GM19467 (cell line): Measurements from ENCODE around the gene GINS1.
"Not testable (repeated sequence)": the region's sequence is repeated elsewhere in the genome, so short reads cannot be mapped to it uniquely, and the experiment has no call there.

ENCODE experiments used
- ATAC-seq: cut with Tn5 transposase; IDR thresholded peaks from one replicate; pipeline ENCODE4 v1.9.1; 2021; ENCODE audit warnings: mild to moderate bottlenecking, moderate library complexity; ENCODE audit not compliant: unreplicated experiment

GINS1 gene

DNA sequence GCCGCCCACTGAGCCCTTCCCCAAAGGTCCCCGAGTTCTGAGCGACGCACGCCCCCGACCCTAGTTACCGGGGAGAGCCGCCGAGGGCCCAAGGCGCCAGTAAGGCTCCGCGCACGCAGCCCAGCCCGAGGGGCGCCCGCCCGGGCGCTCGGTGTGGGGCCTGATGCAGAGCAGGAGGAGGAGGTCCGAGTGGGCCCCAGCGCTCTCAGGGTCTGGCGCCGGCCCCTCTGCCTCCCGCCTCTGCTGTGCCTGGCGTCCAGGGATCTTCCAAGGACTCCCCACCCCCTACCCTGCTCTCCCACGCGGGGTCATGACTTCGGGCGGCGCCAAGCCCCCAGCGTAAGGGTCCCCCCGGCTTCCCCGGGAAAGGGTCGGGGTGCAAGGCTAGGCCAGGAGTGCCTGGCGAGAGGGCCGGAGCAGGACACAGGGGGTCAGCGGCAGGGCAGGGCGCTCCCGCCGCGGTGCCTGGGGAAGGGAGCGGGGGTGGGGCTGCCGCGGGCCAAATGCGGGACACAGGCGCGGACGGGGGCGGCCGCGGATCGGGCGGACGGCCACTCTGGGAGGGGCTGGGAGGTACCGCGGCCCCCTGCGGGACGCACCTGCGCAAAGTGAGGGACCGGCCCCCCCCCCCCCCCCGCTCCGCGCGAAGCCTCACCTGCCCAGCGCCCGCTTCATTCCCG is 17.5 kb upstream of the GINS1 start:
- peak; percentile 24 for ATAC-seq

- peak; percentile 89 for ATAC-seq
Observed at GRCh38 chr20:25390538-25391528, 16.6 kb upstream of the GINS1 start, which contains the start of gene ABHD12. TSS of gene ABHD12 (minus strand) at chr20:25390835. CDS start at chr20:25390703, 132 bp downstream.

DNA sequence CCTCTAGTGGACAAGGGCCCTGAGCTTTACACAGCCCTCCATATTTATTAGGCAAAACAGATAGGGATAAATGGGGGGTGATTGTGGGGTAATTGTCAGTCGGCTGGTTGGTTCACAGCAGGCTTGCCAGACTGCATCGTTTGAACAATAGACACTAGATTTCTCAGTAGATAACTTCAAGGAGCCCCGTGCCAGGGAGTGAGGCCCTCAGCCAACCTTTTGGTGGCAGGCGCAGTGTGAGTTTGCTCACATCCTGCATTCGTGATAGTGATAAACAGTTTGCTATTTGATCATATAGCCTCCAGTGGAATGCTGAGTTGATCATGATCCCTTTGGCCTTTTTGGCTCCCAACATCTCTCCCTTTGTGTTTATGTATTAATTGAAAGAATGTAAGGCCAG is 13.2 kb upstream of the GINS1 start:
- no peak for ATAC-seq

DNA sequence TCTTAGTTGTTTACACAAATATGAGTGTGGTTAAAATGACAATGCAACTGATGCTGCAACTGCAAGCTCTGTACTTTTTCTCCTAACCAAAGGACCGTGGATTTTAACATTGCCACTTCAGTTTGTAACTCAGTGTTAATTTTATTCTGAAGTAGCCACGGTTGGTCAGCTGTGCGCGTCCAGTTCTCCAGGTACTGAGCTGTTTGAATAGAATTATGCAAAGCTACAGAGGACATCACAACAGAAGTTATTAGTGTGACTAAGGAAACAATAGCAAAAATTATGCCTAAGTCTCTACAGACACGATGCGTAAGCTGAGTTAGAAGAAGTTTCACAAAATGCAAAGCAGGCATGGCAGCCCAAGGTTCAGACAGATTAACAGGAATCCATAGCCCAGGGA is 12.5 kb upstream of the GINS1 start:
- no peak for ATAC-seq

GRCh38 chr20:25397096-25397495 is 10.4 kb upstream of the GINS1 start:
- ATAC-seq, result no peak

DNA sequence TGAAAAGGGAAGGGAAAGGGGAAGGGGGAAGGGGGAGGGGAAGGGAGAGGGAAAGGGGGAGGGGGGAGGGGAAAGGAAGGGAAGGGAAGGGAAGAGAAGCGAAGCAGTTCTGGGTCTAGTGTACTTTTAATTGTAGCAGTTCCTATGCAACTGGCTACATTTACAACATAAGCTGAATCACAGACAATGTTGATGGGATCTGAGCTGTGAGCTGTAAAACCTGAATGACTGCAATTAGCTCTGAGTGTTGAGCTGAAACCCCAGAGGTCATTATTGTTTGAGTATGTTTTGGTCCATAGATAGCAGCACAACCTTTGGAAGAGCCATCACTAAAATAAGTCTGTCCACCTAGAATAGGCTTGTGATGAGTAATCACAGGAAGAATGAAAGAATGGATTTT is 9.7 kb upstream of the GINS1 start:
- ATAC-seq, result no peak

DNA sequence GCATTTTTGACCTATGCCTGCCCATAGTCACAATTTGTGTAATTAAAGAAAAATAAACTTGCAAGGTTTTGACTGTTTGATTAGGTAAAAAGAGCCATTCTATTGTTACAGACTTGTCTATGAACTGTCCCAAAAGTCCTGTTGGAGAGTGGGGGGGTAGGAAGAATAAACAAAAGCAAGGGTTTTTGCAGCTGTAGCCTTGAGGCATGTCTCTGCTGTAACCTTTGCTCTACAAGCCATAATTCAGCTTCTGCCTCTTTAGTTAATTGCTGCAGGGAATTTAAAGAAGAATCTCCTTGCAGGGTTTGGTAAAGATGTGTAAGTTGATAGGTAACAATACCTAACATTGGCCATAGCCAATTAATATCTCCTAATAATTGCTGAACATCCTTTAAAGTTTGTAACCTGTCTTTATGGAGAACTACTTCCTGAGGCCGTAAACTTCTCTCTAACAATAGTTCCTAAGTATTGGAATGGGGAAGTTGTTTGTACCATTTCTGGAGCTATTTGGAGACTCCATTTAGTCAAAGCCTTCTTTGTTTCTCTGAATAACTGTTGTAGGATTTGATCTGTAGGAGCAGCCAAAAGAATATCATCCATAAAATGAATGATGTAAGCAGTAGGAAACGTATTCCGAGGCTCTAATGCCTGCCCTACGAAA is 9.0 kb upstream of the GINS1 start:
- ATAC-seq, result no peak

GRCh38 chr20:25399037-25399430 is 8.4 kb upstream of the GINS1 start:
- ATAC-seq, result no peak

DNA sequence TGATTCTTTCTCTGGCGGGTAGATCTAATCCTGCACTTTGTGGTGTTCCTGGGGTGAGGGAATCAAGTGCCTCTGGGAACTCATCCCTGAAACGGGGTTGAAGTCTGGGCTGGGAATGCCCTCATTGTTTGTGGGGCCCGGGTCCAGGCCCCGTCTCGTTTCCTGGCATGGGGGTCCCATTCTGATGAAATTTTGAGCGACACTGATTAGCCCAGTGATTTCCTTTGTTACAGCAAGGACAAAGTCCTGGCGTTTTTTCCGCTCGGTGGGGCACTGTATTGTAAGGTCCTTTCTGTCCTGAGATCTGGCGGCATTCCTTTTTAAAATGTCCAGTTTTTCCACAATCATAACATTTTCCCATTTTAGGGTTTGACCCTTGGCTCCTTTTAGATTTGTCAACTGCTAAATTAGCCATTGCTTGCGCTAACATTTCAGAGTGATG is 7.2 kb upstream of the GINS1 start:
- not testable (repeated sequence) for ATAC-seq

GRCh38 chr20:25402583-25402982 is 4.9 kb upstream of the GINS1 start:
- no peak for ATAC-seq

GRCh38 chr20:25408170-25408547 is 686 bp downstream of the GINS1 start:
- ATAC-seq, result no peak

DNA sequence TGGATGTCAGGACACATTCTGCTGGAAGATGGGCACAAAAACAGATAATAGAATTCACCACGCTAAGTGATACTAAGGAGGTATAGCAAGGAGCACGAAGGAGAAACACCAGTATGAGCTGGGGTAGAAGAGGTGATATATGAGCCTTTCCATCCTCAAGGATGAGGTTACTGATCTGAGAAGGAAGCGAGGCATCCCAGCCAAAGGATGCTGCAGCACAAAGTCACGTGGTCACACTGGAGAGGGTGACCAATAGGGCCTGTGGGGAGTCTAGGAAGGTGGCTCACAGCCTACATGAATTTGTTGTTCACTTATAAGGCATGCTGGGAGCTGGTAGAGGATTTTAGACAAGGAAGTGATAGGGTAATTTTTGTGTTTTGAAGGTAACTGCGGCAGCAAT is 1.4 kb downstream of the GINS1 start:
- no peak for ATAC-seq

- ATAC-seq, result no peak
Observed at GRCh38 chr20:25418776-25419175, 11.3 kb downstream of the GINS1 start.

GRCh38 chr20:25421102-25421501 is 13.6 kb downstream of the GINS1 start:
- no peak for ATAC-seq

DNA sequence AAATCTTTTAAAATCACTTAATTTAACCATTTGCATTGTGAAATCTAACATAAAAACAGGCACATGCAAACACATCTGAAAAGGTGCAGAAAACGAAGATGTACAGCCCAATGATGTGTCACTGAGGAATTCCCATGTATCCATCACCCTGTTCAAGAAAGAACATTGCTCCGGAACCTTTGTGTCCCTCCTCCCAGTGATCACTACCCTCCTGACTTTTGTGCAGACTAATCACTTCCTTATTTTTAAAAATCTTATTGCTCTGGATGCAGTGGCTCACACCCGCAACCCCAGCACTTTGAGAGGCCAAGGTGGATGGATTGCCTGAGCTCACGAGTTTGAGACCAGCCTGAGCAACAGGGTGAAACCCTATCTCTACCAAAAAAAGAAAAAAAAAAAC is 14.6 kb downstream of the GINS1 start:
- no peak for ATAC-seq

GRCh38 chr20:25424536-25424935 is 17.1 kb downstream of the GINS1 start:
- ATAC-seq, result no peak

GRCh38 chr20:25437153-25437581 is 29.7 kb downstream of the GINS1 start:
- no peak for ATAC-seq

DNA sequence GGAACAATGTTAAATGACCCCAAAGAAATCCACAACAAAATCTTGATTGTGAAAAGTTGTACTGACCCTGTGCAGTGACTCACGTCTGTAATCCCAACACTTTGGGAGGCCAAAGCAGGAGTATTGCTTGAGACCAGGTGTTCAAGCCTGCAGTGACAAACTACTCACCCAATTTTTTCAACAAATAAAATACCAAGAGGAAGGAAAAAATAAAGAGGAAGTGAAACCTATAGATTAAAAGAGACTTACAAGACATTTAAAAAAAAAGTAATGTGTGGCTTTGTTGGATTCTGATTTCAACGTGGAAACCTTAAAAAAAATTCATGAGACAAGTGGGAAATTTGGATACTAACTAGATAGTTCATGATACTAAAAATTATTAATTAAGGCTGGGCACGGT is 31.9 kb downstream of the GINS1 start:
- no peak for ATAC-seq

DNA sequence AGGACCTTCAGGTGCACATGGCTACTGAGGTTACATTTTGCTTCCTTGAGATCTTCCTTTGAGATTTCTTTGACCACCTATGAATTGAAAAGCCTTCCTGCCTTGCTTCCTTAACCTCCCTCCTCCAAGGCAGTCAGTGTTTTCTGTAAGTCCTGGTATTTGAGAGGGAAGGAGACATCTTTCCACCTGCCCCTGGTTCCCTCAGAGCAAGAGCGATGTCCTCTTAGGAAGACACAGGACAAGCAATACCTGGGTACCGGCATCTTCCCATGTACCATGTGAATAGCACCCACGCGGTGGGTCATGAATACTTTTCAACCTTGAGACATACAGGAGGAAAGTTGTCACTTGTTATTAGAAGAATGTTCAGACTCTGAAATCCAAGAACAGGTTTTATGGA is 37.1 kb downstream of the GINS1 start:
- ATAC-seq, result no peak

DNA sequence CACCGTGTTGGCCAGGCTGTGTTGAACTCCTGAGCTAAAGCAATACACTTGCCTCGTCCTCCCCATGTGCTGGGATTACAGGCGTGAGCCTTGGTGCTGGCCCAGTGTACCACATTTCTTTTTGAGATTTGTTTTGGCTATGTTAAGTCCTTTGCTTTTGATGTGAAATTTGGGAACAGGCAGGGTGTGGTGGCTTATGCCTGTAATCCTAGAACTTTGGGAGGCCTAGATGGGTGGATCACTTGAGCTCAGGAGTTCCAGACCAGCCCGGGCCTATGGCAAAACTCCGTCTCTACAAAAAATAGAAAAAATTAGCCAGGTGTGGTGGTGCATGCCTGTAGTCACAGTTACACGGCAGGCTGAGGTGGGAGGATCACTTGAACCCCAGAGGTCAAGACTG is 40.2 kb downstream of the GINS1 start:
- no peak for ATAC-seq

- no peak for ATAC-seq
Observed at GRCh38 chr20:25452333-25452732, 44.9 kb downstream of the GINS1 start.
